Measurements from ENCODE around the gene ARHGAP28. TPM values are rescaled to one million over a fixed set of nuclear protein-coding genes. Genes with fewer than 3 reads are reported as not detected.
"Not testable (repeated sequence)": the region's sequence is repeated elsewhere in the genome, so short reads cannot be mapped to it uniquely, and the experiment has no call there.

ARHGAP28 gene
- total RNA-seq, 1 experiment from 2014 or later = 0.94 TPM

- DNase-seq (ENCODE audit: extremely low read depth, low read depth) = no peak
These were observed 162.3 kb downstream of the ARHGAP28 start for GRCh38 chr18:6891788-6892187.

GRCh38 chr18:6901286-6901926 is 171.9 kb downstream of the ARHGAP28 start:
- no peak for DNase-seq (ENCODE audit: extremely low read depth, low read depth)

- no peak for DNase-seq (ENCODE audit: extremely low read depth, low read depth)
These were observed 187.6 kb downstream of the ARHGAP28 start for GRCh38 chr18:6917072-6917471.

GRCh38 chr18:6920099-6920955 is 190.8 kb downstream of the ARHGAP28 start:
- peak; percentile 70 for DNase-seq (ENCODE audit: extremely low read depth, low read depth)

- no peak for DNase-seq (ENCODE audit: extremely low read depth, low read depth)
These were observed 192.1 kb downstream of the ARHGAP28 start for GRCh38 chr18:6921571-6921970.

- DNase-seq (ENCODE audit: extremely low read depth, low read depth) = no peak
These were observed 193.7 kb downstream of the ARHGAP28 start for GRCh38 chr18:6923220-6923619.

GRCh38 chr18:6927153-6927552 is 197.6 kb downstream of the ARHGAP28 start:
- no peak for DNase-seq (ENCODE audit: extremely low read depth, low read depth)

GRCh38 chr18:6928359-6928758 is 198.8 kb downstream of the ARHGAP28 start:
- DNase-seq (ENCODE audit: extremely low read depth, low read depth) = no peak

GRCh38 chr18:6929370-6930102 is 200.0 kb downstream of the ARHGAP28 start:
- DNase-seq (ENCODE audit: extremely low read depth, low read depth) = peak; percentile 54

GRCh38 chr18:6934859-6935258 is 205.3 kb downstream of the ARHGAP28 start:
- DNase-seq (ENCODE audit: extremely low read depth, low read depth) = no peak

- no peak for DNase-seq (ENCODE audit: extremely low read depth, low read depth)
These were observed 208.5 kb downstream of the ARHGAP28 start for GRCh38 chr18:6938003-6938402.

GRCh38 chr18:6938403-6938802 is 208.9 kb downstream of the ARHGAP28 start:
- not testable (repeated sequence) for DNase-seq (ENCODE audit: extremely low read depth, low read depth)

GRCh38 chr18:6939972-6940371 is 210.5 kb downstream of the ARHGAP28 start:
- no peak for DNase-seq (ENCODE audit: extremely low read depth, low read depth)

GRCh38 chr18:6940451-6940850 is 210.9 kb downstream of the ARHGAP28 start:
- DNase-seq (ENCODE audit: extremely low read depth, low read depth) = no peak

- no peak for DNase-seq (ENCODE audit: extremely low read depth, low read depth)
These were observed 212.5 kb downstream of the ARHGAP28 start for GRCh38 chr18:6941996-6942395.

GRCh38 chr18:6942742-6943141 is 213.2 kb downstream of the ARHGAP28 start:
- no peak for DNase-seq (ENCODE audit: extremely low read depth, low read depth)

- no peak for DNase-seq (ENCODE audit: extremely low read depth, low read depth)
These were observed 213.6 kb downstream of the ARHGAP28 start for GRCh38 chr18:6943143-6943542.

GRCh38 chr18:6947338-6948030 is 218.0 kb downstream of the ARHGAP28 start:
- no peak for DNase-seq (ENCODE audit: extremely low read depth, low read depth)

GRCh38 chr18:6948281-6949055 is 219.0 kb downstream of the ARHGAP28 start:
- DNase-seq (ENCODE audit: extremely low read depth, low read depth) = no peak

All from NCI-H460 (cell line).